ENCODE measurements around the gene CDK15.

GRCh38 chr2:201932511-201932910 lies 126.2 kb downstream of the CDK15 start:
- TF ChIP-seq ZNF580 (tag by site-specific recombination; IDR thresholded peaks at IDR 0.05) (no peak), ZNF140 (tag by site-specific recombination; IDR thresholded peaks at IDR 0.05) (no peak), ZNF324 (tag by site-specific recombination; IDR thresholded peaks at IDR 0.05) (no peak), MYNN (tag by site-specific recombination; IDR thresholded peaks at IDR 0.05; ENCODE audit: borderline replicate concordance) (no peak), ZNF670 (tag by site-specific recombination; IDR thresholded peaks at IDR 0.05; ENCODE audit: low read depth) (no peak), ZNF830 (tag by site-specific recombination; IDR thresholded peaks at IDR 0.05; ENCODE audit: low read depth) (no peak), ZNF560 (tag by site-specific recombination; IDR thresholded peaks at IDR 0.05; ENCODE audit: borderline replicate concordance) (no peak)
- TF ChIP-seq, protein P1, sequence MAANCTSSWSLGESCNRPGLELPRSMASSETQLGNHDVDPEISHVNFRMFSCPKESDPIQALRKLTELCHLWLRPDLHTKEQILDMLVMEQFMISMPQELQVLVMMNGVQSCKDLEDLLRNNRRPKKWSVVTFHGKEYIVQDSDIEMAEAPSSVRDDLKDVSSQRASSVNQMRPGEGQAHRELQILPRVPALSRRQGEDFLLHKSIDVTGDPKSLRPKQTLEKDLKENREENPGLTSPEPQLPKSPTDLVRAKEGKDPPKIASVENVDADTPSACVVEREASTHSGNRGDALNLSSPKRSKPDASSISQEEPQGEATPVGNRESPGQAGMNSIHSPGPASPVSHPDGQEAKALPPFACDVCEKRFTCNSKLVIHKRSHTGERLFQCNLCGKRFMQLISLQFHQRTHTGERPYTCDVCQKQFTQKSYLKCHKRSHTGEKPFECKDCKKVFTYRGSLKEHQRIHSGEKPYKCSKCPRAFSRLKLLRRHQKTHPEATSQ (tag by site-specific recombination; IDR thresholded peaks at IDR 0.05) = no peak
- TF ChIP-seq, protein P2, sequence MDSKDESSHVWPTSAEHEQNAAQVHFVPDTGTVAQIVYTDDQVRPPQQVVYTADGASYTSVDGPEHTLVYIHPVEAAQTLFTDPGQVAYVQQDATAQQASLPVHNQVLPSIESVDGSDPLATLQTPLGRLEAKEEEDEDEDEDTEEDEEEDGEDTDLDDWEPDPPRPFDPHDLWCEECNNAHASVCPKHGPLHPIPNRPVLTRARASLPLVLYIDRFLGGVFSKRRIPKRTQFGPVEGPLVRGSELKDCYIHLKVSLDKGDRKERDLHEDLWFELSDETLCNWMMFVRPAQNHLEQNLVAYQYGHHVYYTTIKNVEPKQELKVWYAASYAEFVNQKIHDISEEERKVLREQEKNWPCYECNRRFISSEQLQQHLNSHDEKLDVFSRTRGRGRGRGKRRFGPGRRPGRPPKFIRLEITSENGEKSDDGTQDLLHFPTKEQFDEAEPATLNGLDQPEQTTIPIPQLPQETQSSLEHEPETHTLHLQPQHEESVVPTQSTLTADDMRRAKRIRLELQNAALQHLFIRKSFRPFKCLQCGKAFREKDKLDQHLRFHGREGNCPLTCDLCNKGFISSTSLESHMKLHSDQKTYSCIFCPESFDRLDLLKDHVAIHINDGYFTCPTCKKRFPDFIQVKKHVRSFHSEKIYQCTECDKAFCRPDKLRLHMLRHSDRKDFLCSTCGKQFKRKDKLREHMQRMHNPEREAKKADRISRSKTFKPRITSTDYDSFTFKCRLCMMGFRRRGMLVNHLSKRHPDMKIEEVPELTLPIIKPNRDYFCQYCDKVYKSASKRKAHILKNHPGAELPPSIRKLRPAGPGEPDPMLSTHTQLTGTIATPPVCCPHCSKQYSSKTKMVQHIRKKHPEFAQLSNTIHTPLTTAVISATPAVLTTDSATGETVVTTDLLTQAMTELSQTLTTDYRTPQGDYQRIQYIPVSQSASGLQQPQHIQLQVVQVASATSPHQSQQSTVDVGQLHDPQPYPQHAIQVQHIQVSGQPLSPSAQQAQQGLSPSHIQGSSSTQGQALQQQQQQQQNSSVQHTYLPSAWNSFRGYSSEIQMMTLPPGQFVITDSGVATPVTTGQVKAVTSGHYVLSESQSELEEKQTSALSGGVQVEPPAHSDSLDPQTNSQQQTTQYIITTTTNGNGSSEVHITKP (tag by site-specific recombination; IDR thresholded peaks at IDR 0.05) = no peak
- TF ChIP-seq, protein P3, sequence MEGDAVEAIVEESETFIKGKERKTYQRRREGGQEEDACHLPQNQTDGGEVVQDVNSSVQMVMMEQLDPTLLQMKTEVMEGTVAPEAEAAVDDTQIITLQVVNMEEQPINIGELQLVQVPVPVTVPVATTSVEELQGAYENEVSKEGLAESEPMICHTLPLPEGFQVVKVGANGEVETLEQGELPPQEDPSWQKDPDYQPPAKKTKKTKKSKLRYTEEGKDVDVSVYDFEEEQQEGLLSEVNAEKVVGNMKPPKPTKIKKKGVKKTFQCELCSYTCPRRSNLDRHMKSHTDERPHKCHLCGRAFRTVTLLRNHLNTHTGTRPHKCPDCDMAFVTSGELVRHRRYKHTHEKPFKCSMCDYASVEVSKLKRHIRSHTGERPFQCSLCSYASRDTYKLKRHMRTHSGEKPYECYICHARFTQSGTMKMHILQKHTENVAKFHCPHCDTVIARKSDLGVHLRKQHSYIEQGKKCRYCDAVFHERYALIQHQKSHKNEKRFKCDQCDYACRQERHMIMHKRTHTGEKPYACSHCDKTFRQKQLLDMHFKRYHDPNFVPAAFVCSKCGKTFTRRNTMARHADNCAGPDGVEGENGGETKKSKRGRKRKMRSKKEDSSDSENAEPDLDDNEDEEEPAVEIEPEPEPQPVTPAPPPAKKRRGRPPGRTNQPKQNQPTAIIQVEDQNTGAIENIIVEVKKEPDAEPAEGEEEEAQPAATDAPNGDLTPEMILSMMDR (tag by site-specific recombination; IDR thresholded peaks at IDR 0.05) = no peak

Measured in HEK293 (cell line).